Kidney glomerular epithelial cell (primary cell): Measurements from ENCODE around the gene CNGB1.

Source experiments
- DNase-seq: peaks from one replicate; lab custom pipeline; 2025; lab: John Stamatoyannopoulos, UW

CNGB1 gene

GRCh38 chr16:57972306-57972705, 1.4 kb upstream of the CNGB1 start:
- no peak for DNase-seq

DNA sequence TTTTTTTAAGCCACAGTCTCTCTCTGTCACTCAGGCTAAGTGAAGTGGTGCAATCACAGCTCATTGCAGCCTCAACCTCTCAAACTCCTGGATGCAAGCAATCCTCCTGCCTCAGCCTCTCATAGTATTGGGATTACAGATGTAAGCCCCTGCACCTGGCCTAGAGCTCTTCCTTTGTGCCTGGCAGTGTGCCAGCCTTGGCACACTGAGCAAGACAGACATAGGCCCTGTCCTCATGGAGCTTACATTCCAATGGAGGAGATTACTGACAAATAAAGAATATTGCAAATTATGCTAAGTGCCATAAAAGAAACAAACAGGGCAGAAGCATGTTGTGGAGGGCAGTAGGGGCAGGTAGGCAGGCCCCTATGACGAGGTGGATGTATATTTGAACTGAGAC, 920 bp upstream of the CNGB1 start:
- DNase-seq, result no peak

GRCh38 chr16:57970319-57970718, 609 bp downstream of the CNGB1 start:
- DNase-seq, result no peak

DNA sequence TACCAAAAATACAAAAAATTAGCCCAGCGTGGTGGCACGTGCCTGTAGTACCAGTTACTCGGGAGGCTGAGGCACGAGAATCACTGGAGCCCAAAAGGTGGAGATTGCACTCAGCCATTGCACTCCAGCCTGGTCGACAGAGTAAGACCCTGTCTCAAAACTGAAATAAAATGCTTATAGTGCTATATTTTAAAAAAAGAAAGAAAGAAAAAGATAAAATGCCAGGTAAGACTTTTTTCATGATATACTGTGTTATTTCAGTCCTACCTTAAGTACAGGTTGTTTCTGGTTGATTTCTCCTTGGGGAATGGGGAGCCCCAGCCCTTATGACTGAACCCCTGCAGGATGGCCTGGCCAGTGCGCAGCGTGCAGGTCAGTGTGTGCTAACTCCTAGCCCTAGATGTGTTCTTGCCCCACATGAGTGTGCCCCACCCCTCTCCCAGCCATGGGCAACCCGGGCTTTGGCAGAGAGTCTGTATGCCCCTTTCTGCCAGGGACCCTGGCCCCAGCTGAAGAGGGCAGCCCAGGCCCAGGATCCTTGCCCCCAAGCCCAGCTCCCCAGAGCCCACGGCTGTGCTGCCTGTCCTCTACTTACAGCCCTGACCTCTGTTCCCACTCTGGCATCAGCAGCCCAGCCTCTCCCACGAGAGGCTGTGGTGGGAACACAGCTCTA, 1.3 kb downstream of the CNGB1 start:
- no peak for DNase-seq

- no peak for DNase-seq
Measured at GRCh38 chr16:57967916-57968315, 3.0 kb downstream of the CNGB1 start.

DNA sequence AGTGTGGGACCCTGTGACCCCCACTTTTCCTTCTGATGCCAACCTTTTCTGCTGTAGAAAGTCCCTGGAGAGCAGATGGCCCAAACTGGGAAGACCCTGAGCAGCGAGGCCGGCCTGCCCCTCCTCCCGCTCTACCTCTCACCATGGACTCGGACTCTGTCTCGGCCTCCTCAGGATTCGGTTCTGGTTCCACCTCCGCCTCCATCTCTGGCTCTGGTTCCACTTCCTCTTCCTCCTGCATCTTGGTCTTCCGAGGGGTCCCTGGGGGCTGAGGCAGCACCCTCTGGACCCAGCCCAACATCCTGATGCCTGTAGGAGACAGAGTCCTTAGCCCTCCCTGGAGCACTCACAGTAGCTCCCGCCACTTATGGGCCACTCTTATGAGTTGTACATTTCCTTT, 3.9 kb downstream of the CNGB1 start:
- DNase-seq, result no peak

GRCh38 chr16:57966204-57966771, 4.6 kb downstream of the CNGB1 start:
- DNase-seq, result no peak

- DNase-seq, result no peak
Measured at GRCh38 chr16:57964157-57964700, 6.7 kb downstream of the CNGB1 start.

DNA sequence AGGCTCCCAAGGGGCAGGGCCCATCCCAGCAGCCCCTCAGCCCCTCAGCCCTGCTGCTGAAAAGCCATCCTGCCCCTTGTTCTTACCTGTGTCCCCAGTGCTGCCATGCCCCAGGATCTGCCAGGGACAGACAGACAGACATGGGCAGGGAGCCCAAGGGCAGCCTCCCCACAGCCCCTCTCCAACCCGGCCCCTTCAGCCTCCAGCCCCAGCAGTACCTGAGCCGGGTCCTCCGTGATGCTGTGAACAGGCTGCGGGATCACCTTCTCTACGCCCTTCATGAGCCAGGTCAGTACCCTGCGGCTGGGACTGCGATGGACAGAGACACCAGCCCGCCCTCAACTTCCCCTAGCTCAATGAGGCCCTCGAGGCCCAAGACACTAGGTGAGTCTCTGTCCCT, 8.2 kb downstream of the CNGB1 start:
- DNase-seq, result no peak

- no peak for DNase-seq
Measured at GRCh38 chr16:57962046-57962445, 8.9 kb downstream of the CNGB1 start.

- no peak for DNase-seq
Measured at GRCh38 chr16:57961538-57961937, 9.4 kb downstream of the CNGB1 start.

- DNase-seq, result no peak
Measured at GRCh38 chr16:57960826-57961472, 10.0 kb downstream of the CNGB1 start.

DNA sequence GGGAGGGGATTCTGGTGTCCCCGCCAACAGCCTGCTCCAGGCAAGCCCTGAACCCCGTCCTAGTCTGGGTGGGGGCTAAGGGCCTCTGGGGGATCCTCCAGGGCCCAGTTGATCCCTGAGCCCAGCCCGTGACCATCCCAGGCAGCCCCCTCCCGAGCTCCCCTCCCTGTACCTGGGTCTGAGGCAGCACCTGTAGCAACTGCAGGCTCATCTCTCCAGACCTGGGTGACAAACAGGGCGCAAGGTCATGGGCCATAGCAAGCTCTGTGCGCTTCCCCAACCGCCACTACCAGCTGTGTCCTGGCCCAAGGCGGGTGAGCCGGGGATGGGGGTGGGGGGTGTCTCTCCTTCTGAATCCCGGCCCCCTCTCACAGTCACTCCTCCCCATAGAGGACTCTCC, 10.6 kb downstream of the CNGB1 start:
- no peak for DNase-seq

GRCh38 chr16:57959804-57960203, 11.1 kb downstream of the CNGB1 start:
- no peak for DNase-seq

DNA sequence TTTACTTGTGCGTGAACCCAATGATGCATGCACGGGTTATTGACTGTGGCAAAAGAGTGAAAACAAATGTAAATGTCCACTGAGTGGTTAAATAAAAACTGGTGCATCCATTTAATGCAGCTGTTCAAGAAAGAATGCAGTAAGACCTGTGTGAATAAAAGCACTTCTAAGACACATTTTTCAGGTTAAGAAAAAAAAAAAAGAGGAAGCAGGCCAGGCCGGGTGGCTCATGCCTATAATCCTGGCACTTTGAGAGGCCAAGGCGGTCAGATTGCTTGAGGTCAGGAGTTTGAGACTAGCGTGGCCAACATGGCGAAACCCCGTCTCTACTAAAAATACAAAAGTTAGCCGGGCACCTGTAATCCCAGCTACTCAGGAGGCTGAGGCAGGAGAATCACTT, 11.8 kb downstream of the CNGB1 start:
- DNase-seq, result no peak

DNA sequence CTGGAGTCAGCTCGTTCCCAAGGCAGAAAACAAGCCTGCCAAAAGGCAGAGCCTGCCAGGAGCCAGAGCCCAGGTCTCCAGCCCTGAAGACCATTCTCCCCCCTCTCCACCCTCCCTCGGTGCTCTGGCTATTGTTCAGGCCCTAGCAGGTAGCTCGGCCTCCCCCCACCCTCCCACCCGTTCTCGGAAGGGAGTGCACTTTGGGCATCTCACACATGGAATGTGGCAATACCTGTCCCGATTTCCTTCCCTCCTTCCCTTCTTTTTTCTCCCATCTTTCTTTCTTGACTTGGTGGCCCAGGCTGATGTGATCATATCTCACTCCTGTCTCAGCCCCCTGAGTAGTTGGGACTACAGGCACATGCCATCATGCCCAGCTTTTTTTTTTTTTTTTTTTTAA, 12.4 kb downstream of the CNGB1 start:
- DNase-seq, result no peak

DNA sequence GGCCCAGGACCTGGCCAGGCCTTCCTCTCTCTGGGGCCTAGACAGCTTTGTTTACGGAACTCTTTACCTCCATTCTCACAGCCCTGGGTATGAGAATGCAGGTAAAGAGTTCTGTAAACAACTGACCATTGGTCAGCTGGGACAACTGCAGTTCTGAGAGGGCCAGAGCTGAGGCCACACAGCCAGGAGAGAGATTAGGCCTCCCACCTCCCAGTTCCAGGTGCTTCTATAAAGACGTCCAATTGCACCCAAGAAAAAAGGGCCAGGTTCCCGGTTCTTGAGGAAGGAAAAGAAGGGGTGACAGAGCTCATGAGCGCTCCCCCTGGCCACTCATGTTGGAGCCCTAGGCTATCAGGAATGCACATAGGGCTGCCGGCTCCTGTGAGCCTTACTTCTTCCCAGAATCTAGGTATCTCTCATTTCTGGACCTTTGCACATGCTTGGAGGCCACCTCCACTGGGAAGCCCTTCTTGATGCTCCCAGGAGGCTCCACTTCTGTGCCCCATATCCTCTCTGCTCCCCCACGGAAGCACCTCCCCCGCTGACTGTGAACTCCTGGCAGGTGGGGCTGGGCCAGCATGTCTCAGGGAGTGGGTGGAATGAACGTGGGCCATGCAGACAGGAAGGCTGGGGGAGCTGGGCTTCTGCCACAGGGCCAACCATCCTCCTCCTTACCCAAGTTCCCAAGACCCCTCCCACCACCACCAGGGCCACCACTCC, 13.1 kb downstream of the CNGB1 start:
- no peak for DNase-seq

- no peak for DNase-seq
Measured at GRCh38 chr16:57956924-57957672, 13.8 kb downstream of the CNGB1 start.

DNA sequence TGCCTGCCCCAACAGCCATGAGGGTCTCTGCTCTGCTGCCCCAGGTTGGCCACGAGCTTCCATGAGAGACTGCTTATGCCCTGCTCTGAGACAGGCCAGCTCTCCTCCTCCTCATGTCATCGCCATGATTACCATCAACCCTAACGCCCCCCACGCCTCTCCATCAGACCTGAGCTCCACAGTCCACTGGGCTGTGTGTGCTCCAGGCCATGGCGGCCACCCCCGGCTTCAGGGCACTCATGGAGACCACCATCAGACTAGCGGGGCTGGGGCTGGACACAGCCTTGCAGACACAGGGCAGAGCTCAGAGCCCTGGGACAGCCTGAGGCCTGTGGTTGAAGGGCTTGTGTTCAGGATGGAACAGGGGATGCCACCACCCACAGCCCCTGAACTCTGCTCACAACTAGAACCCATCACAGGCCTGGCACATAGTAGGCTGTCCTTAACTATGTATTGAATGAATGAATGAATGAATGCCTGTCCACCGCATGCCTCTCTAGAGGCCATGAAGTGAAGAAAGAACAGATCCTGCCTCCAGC, 14.6 kb downstream of the CNGB1 start:
- DNase-seq, result no peak

GRCh38 chr16:57955572-57956188, 15.2 kb downstream of the CNGB1 start:
- DNase-seq, result no peak

DNA sequence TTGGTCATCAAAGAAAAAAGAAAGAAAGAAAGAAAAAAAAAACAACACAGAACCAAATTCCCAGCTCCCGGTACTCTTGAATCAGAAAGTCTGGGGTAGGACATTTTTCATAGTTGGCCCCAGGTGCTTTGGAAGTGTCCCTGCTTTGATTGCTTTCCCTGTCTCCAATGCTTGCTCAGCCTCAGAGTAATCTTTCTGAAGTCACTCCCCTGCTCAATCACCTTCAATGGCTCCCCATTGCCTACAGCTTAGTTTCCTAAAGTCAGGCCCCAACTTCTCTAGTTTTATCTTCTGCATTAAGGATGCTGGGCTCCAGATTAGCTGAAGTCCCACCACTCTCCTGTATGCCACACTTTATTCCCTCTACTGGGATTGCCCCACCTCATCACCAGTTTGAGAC, 17.1 kb downstream of the CNGB1 start:
- DNase-seq, result no peak
